GM18520 (cell line): ENCODE measurements around the gene CEP295NL.
"Not testable (repeated sequence)": the region's sequence is repeated elsewhere in the genome, so short reads cannot be mapped to it uniquely, and the experiment has no call there.

Source experiments
- ATAC-seq: cut with Tn5 transposase; IDR thresholded peaks from one replicate; pipeline ENCODE4 v1.9.1; 2021; ENCODE audit not compliant: unreplicated experiment

CEP295NL gene

GRCh38 chr17:78910497-78911284 lies 7.7 kb upstream of the CEP295NL start:
- ATAC-seq = no peak

- ATAC-seq = no peak
Observed at GRCh38 chr17:78908426-78908825, 5.4 kb upstream of the CEP295NL start.

DNA sequence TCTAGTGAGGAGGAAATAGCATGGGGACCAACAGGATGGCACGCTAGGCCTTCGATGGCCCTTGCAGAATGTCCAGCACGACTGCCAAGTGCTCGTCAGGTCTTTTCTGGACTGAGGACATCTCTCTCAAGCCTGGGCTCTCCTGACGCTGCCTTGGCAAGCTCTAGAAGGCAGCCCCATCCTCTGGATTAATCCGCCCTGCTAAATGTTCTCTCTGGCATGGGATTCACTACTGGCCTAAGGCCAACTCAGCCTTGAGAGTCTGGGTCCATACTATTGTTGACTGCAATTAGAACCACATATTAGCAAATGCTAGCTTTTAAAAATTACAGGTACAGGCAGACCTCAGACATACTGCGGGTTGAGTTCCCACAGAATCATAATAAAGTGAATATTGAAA lies 2.5 kb upstream of the CEP295NL start:
- no peak for ATAC-seq

GRCh38 chr17:78905116-78905515 lies 2.1 kb upstream of the CEP295NL start:
- ATAC-seq = no peak

DNA sequence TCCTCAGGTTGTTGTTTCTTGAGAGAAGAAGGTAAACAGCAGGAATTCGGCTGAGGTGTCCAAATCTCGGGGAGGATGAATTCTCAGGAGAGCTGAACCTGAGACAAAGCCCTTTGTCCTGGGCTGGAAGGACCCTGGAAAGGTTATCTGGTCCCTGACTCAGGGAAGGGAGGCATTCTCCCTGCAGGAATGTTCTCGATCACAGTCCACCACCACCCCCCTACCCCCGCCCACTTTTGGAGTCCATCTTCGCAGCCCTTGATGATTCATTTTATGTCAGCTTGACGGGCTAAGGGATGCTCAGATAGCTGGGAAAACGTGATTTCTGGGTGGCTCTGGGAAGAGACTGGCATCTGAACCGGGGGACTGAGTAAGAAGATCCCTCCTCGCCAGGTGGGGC lies 1.4 kb upstream of the CEP295NL start:
- ATAC-seq = no peak

GRCh38 chr17:78902231-78902630 lies 770 bp downstream of the CEP295NL start:
- not testable (repeated sequence) for ATAC-seq

GRCh38 chr17:78901806-78902205 lies 1.2 kb downstream of the CEP295NL start:
- ATAC-seq = no peak

DNA sequence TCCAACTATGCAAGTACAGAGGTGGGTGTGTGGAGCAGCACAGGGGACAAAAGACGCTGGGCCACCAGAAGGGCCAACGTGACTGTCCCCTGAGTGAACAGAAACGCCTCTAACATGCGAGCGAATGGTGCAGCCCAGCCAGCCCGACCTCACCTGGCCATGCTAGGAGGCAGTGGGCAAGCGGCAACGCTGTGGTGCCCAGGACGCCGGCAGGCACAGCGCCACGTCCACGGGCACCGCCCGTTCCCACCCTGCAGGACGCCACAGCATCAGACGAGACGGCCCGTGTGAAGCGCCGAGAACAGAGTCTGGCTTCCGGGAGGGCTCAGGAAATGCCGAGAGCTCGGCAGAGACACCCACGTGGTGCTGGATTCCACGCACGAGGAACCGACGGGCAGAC lies 2.2 kb downstream of the CEP295NL start:
- ATAC-seq = no peak

DNA sequence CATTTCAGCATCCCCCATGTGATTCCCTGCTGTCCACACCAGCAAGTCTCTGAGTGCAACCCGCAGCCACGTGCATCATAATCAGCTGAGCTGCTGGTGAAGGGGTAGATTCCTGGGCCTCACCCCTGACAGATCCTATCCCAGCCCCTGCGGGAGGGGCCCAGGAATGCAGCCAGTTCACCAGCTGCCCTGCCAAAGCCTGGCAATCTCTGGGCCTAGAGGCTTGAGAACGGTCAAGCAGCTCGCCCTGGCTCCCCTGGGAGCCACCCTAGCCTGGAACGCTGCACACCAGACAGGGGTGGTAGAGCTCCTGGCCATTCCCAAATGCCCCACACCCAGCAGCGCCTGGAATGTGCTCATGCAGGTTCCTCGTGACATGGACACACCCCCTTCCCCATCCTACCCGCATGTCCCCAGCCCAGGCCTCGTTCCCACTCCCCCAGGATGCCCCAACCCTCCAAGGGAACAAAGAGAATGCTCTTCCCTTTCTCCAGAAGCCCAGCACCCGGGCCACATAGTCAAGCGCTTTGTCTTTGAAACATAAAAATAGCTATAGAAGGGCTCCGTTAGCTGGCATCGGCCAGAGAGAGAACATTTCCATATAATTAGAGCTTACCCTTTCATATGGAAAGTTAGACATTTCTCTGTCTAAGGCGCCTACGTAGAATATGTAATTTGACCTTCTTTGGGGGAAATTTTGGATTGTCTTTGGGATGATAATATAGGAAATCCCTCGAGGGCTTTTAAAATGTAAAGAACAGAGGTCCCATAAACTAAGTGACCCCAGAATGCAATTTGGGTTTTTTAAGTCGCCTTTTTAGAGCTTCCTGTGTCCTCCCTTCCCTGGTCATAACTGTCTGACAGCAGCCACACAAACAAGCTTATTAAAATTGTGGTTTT lies 3.4 kb downstream of the CEP295NL start:
- no peak for ATAC-seq

DNA sequence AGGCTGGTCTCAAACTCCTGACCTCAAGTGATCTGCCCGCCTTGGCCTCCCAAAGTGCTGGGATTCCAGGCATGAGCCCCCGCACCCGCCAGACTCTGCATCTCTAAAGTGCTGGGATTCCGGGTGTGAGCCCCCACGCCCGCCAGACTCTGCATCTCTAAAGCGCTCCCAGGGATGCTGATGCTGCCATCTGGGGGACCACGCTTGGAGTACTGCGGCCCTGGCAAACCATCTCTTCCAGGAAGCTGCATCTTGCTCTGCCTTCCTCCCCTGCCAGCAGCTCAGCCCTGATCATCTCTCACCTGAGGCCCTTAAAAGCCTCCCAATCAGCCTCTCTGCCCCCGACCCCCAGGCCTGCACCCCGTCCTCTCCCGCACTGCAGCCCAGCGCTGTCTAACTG lies 4.1 kb downstream of the CEP295NL start:
- ATAC-seq = no peak

DNA sequence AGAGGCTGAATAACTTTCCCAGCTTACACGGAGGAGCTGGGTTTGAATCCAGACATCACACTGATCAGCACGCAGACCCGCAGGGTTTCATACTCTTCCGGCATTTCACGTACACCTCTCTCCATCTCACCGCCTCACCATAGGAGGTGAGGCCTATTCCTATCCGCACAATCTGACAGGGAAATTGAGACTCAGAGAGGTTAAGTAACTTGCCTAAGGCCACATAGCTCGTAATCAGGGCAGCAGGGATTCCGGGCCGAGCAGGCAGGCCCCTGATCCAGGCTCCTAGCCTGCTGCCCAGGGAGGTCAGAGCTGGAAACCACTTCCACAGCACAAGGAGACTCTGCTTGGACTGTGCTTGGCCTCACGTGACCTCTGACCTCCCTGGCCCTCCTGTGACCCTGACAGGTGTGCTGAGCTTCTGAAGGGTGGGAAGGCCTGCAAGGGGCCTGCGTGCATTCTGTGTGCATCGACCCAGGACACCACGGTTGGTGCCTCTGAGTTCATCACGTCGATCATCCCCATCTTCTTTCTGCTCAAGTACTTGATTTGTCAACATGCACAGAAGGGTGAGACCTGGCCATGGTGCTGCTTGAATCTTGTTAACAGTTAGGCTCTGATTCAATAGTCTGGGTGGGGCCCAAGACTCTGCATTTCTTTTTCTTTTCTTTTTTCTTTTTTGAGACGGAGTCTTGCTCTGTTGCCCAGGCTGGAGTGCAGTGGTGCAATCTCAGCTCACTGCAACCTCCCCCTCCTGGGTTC lies 4.7 kb downstream of the CEP295NL start:
- no peak for ATAC-seq

DNA sequence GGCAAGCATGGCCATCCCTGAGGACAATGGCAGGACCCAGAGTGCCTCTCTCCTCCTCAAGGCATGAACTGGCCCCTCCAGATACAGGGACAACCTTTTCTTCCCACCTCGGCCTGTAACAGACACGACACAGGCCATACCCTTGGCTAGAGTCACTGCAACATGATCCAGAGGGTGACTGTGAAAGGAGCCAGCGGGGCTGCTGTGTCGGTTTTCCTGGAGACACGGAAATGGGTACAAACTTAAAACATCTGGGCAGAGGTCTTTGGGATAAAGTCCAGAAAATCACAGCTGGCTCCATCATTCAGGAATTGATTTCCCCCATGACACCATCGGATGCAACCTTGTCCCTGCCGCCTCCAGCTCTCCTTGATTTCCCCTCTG lies 5.3 kb downstream of the CEP295NL start:
- no peak for ATAC-seq

DNA sequence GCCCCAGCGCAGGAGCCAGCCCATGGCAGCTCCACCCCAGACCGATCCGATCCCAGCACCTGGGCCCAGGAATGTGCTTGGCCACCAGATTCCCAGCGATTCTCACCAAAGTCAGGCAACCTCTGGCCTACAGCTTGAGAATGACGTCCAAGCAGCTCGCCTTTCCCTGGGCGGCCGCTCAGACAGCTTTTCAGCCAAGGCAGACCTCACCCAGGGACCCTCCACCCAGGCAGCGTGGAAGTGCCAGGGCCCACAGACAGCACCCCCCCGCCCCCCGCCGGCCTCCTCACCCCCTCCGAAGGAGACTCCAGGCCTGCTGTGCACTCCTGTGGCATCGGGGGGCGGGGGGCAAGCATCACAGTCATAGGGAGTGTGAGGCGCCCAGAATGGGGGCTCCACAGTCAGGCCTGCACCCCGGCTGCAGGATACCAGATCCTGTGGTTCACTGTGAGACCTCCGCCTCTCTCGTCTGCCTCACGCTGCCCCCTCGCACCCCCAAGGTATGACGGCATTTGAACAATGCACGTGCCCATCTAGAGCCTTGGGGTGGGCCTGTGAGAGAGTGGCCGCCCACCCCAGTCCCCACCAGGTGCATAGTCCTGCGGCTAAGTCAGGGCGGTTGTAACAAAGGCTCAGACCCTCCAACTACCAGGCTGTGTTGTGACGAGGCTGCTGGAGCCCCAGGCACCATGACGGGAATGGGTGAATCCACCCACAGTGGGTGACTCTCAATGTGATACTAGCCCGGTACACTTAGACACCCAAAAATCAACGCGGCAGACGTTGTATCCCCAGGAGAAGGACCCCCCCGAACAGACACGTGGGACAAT lies 6.0 kb downstream of the CEP295NL start:
- ATAC-seq = no peak

DNA sequence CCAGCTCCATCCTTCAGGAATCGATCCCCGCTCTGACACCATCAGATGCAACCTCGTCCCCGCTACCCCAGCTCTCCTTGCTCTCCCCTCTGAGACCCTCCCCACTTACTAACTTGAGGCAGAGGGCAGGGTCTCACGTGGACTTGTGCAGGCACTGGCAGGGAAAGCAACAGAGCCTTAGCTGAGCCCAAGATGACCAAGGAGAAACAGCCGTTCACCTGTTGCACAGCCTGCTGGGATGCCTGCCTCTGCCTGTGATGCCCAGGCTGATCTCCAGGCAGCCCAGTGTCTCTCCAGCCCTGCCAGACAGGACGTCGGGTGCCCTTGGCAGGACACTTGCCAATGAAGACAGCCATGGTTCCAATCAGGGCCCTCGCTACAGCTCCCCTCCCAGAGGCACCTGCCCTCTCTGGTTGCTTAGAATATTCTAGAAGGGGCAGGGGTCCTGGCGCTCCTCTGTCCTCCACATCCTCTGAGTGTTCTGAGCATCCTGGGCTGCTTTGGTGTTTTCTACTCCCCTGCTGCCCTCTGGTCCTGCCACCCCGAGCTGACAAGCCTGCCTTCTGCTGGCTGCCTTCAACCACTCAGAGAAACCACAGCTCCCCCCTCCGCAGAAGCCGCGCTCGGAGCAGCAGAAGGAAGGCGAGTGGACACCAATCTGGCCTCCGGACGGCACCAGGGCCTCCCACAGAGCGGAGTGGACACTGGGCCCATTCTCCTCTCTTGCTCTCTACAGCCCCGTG lies 6.7 kb downstream of the CEP295NL start:
- ATAC-seq = no peak

- ATAC-seq = no peak
Observed at GRCh38 chr17:78895322-78895721, 7.7 kb downstream of the CEP295NL start.

DNA sequence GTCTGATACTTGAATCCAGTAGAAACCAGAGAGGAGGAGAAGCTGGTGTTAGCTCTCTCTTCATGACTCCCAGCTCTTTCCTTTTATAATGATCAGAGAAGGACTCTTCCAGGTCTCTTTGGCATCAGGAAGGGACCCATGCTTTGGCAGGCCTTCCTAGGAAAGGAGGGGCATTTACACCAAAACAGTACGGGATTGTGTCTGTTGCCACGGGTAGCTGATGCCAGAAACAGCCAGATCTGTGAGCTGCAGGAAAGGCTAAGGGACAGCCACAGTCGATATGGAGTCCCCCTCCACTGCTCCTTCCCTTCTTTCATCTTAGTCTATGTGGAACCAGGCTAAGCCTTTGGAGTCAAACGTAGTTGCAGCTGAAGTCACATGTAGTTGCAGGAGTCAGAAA lies 9.3 kb downstream of the CEP295NL start:
- ATAC-seq = no peak

- ATAC-seq = no peak
Observed at GRCh38 chr17:78892936-78893379, 10.0 kb downstream of the CEP295NL start.

- ATAC-seq = no peak
Observed at GRCh38 chr17:78892520-78892919, 10.5 kb downstream of the CEP295NL start.

DNA sequence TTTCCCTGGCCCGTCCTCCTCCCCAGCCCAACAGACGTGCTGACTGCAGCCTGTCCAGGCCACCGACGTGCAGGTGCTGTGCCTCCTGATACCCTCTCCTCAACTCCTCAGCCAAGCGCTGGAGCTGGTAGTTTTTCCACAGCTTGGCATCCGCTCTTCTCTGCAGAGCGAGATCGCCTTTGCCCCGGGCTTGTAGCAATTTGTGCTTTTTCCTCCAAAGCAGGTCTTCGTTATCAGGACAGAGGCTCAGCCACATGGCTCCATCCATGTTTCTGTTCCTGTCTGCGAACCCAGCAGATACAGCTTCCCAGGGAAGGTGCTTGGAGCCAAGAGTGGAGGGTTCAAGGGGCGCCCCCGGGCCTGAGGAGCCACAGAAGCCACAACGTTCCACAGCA lies 10.9 kb downstream of the CEP295NL start:
- ATAC-seq = no peak
